Ascending aorta (tissue), 1 donor: ENCODE results near the gene ANGEL1. TPM values are rescaled to one million over a fixed set of nuclear protein-coding genes. Genes with fewer than 3 reads are reported as not detected.

Experiments used
- total RNA-seq: library from RNA; depleted of rRNA; stranded (reverse); fragments of >200 nt; gene quantifications from one replicate; pipeline ENCODE4 v1.1.0, GENCODE V29; 2016

The ANGEL1 gene
- total RNA-seq, 1 donor from 2014 or later, result 15.5 TPM

Other genes with a start within 250 kb of the ANGEL1 start
- 28.4 TPM for gene VASH1, start 51.4 kb downstream of the ANGEL1 start, total RNA-seq
- not detected for gene LRRC74A, start 13.5 kb upstream of the ANGEL1 start, total RNA-seq
- 68.1 TPM for gene IRF2BPL, start 215.8 kb upstream of the ANGEL1 start, total RNA-seq